HG03378 (cell line): ENCODE results near the gene PSAPL1.

Experiments
- ATAC-seq: cut with Tn5 transposase; IDR thresholded peaks from one replicate; pipeline ENCODE4 v1.9.1; 2021; ENCODE audit warnings: mild to moderate bottlenecking, moderate library complexity; ENCODE audit not compliant: unreplicated experiment

PSAPL1 gene, protein sequence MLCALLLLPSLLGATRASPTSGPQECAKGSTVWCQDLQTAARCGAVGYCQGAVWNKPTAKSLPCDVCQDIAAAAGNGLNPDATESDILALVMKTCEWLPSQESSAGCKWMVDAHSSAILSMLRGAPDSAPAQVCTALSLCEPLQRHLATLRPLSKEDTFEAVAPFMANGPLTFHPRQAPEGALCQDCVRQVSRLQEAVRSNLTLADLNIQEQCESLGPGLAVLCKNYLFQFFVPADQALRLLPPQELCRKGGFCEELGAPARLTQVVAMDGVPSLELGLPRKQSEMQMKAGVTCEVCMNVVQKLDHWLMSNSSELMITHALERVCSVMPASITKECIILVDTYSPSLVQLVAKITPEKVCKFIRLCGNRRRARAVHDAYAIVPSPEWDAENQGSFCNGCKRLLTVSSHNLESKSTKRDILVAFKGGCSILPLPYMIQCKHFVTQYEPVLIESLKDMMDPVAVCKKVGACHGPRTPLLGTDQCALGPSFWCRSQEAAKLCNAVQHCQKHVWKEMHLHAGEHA

DNA sequence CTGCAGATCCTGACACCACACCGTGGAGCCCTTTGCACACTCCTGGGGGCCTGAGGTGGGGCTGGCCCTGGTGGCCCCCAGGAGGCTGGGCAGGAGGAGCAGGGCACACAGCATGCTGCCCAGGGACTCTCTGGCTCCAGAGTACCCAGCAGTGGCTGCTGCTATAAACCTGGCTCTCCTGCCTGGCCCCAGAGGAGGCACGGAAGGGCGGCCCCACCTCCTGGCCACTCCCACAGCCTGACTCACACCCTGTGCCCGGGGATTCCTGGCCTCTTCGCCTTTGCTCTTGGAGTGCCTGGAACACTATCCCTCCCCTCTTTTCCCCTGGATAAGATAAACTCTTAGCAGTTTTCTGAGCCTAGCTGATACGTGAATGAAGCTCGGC is at the start of gene PSAPL1:
PSAPL1 (minus strand) TSS at position 165 of the 385 bp plus-strand sequence; CDS start at position 114, 51 bp downstream.
- ATAC-seq = no peak

DNA sequence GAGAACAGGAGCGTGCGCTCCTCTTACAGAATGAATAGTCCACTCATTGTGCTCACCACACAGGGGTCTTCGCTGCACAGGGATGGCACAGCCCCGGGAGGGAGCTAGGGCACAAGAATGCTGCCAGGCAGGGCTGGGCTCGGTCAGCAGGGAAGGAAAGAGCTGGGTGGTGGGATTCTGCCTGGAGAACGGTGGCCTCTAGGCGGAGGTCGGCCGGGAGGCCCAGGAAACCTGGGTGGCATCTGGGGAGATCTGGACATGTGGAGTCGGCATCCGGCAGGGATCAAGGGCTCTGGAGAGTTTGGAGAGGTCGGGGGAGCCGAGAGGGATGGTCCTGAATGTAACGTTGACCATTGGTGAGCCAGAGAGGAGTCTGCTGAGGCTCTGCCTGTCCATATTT is 46.5 kb upstream of the PSAPL1 start:
- no peak for ATAC-seq

DNA sequence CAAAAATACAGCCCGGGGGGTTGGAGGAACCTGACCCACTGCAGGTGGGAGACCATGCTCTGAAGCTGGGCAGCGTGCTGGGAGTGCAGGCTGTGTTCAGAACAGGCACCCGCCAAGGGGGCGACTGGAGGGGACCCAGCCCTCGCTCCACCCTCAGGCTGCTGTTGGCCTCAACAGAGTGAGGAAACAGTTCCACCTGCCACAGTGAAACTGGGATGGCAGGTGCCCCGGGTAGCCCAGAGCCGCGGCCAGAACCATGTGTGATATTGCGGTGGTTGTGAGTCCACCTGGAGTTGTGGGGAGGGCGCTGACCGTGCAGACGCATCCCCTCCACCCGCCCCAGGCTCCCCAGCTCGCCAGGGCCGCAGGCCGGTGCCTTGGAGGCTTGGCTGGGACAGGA is 45.7 kb upstream of the PSAPL1 start:
- ATAC-seq = no peak

DNA sequence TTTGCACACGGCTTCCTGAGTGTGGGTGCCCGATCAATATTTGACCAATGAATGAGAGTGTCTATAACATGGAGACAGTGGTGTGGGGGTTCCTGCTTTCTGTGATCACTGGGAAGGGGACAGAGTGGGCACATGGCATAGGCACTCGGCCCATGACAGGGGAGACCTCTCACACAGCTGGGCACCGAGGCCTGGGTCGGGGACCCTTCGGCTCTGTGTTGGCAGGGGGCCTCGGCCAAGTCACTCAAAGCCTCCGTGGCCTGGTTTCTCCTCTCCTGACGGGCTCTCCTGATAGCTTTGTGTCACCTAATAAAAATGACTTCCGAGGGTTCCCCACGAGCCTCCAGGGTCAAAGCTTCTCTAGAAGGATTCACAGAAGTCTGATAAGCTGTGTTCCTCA is 43.9 kb upstream of the PSAPL1 start:
- no peak for ATAC-seq

DNA sequence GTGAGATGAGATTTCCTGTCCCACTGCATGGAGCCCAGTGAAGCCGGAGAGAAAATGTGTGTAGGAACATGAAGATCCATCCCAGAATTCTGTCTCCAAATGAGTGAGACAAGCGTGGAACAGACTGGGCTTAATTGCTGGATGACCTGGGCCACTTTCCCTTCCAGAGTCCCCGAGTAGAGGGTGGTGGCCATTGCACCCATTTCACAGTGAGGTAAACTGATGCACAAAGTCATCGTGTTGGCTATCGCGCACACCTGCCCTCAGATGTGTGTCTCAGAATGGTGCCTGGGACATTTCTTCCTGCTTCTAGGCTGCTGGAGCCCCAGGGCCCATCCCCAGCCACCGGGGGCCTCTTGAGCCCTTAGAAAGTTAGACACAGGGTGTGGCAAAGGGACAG is 43.0 kb upstream of the PSAPL1 start:
- ATAC-seq = no peak

DNA sequence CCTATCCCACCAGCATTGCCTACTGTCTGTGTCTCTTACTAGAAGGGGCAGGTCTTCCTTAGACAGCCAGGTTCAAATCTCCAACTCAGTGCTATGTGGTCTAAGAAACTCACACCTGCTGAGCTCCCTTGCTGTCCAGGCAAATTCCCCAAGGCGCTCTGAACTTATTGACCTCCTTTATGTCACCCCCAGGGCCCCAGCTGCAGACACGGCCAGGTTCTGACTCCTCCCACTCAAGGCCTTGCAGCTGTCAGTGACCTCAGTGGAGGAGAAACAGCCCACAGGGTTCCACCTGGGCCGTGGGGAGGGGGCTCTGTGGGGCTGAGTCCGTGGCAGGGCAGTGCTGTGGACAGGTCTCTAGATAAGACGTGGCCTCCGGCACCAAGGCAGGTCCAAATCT is 42.1 kb upstream of the PSAPL1 start:
- no peak for ATAC-seq

DNA sequence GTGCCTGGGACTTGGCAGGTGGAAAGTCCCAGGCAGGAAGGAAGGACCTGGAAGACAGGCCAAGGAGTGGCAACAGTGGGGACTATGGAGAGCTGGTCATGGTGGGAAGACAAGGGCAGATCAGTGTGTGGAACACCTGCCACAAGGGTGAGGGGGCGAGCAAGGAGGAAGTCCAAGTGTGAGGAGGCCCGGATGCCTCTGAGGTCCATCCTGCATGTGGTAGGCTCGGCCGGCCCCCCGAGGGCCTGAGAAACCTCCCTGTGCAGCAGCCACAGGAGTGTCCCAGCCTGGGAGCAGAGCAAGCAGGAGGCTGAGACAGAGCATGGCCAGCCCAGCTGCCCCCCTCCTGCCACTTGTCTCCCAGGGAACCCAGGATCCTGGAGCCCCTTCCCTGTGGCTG is 40.5 kb upstream of the PSAPL1 start:
- no peak for ATAC-seq

DNA sequence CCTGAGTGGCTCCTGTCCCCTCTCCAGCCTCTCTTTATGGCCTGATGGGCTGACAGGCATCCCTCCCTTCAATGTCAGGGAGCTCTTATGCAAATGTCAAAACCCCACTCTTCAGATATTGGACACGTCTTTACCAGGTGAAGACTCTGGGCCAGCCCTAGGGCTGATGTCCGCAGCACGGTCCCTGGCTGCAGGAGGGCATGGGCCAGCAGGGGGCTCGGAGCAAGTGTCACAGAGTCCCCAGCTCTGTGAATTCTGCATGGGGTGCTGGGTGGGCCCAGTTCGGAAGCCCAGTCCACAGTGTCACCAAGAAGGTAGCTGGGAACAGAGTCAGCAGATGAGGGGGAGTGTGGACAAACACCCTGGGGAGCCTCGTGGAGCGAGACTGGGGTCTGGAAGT is 39.6 kb upstream of the PSAPL1 start:
- no peak for ATAC-seq

DNA sequence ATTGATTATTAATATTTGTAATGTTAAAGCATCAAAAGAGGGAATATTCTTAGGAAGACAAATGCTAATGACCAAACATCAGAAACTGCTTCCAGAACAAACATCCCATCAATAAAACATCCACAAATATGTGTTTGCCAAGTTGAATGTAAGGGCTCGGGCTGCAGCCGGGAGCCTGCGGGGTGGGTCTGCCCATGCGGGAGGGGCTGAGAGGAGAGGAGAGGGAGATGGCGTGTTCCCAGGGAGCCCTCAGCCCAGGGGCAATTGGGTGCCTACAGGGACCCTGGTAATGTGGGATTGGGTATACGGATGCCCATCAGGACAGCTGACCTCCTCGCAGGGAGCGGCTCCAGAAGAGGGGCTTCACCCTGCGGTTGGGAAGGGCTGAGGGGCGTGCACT is 38.4 kb upstream of the PSAPL1 start:
- no peak for ATAC-seq

DNA sequence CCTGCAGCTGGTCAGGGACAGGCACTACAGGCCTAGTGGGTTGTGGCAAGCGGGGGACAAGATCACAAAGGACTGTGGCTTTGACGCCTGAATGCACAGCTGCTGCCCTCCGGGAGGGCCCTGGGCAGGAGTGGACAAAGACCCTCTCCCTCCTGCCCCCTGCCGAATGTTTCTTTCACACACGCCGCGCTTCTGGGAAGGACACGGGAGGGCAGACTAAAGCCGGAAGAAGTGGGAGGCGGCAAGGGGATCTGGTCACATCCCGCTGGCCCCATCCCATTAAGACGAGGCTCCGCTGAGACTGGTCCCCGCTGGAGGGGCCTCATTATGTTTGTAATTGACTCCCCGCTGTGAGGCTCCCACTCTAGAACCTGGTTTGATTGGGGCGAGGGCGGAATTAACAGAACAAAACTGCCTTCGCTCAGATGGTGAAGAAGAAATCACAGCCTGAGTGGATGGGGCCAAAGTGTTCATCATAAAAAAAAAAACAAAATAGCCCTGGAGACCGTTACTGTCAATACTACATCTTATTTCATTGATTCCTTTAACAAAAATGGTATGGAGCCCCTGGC is 37.8 kb upstream of the PSAPL1 start:
- no peak for ATAC-seq

DNA sequence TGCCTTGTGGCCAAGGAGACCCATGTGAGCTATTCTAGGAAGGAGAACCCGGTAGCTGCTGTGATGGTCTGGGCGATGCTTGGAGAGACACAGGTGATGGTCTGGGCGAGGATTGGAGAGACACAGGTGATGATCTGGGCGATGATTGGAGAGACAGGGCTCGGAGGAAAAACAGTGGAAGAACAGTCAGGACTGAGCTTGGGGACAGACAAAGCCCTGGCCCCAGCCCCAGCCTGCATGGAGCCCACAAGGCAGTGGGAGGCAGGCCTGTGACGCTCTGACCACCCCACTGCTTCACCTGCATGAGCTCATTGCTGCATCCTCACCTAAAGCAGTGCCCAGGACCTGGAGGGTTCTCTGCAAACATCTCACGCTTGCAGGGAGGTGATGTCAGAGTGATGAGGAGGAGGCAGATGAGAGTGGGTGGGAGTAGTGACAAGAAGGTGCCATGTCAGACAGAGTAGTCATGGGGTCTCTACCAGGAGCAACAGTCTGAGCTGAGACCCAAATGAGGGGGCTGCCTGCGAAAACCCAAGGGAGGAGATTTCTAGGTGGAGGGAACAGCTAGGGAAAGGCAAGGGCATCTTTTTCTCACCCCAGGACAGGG is 35.9 kb upstream of the PSAPL1 start:
- no peak for ATAC-seq

DNA sequence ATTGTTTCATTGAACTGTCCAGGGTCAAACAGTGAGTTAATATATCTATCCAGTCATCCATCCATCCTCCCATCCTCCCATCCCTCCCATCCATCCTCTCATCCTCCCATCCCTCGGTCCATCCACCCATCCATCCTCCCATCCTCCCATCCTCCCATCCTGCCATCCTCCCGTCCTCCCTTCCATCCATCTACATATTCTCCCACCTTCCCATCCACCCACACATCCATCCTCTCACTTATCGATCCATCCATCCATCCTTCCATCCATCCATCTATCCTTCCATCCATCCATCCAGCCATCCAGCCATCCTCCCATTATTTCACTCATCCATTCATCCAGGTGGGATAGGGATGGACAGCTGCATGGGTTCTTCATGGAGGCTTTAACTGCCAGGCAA is 35.4 kb upstream of the PSAPL1 start:
- no peak for ATAC-seq

DNA sequence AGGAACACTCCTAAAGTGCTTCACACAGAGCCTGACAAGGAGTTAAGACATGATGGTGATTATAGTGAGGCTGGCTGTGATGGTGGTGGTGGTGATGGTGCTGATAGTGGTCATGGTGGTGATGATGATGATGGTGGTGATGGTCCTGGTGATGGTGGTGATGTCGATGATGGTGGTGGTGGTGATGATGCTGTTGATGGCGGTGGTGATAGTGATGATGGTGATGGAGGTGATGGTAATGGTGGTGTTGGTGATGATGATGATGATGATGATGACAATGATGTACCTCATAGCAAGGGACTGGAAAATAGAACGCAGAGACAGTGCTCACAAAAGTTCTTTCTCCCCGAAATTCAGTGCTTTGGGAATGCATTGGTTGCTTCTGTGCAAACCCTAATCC is 34.3 kb upstream of the PSAPL1 start:
- no peak for ATAC-seq

DNA sequence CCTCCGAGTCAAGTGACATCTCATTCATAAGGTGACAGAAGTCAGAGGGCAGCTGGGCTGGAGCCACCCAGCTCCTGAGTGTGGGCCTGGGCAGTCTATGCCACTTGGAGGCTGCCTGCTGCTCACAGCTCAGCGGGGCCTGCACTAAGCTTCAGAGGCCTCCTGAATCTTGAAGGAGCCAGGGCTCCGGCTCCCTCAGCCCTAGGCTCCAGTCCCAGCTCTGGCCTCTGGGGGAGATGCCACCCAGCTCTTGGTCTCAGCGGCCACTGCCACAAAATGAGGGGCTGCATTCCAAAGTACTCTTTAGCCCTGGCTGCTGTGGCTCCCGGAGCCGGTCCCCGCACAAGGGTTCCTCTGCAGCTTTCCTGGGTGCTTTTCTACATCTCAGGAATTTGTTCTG is 32.7 kb upstream of the PSAPL1 start:
- ATAC-seq = no peak

DNA sequence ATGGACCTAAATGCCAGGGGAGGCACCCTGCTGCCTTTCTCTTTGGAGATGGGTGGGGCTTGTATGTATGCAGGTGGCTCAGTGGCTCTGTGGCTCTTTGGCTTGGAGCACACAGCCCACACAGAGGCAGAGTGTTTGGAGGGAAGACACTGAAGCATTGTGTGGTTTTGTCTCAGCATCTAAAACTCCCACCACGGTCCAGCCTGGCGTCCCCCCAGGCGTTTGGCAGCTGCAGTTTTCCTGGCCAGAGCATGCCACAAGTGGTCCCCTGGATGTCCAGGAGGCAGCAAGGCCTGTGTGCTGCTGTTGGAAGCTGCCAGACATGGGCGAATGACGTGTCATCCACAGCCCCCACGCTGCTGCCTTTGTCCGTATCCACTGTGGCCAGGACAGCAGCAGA is 32.2 kb upstream of the PSAPL1 start:
- no peak for ATAC-seq

DNA sequence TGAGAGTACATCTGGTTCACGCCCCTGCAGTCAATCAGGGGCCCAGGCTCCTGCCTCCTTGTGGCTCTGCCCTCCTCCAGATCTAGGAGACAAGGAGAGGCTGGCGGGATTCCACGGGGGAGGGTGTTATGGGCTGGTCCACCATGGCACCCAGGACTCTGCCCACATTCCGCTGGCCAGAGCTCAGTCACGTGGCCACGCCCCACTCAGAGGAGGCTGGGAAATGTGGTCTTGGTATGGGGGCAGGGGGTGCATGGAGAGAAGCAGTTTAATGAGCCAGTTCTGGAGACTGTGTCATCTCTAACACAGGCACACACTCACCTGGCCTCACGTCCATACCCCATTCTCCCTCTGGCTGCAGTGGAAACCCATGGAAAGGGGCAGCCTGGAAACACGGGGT is 31.5 kb upstream of the PSAPL1 start:
- ATAC-seq = no peak

DNA sequence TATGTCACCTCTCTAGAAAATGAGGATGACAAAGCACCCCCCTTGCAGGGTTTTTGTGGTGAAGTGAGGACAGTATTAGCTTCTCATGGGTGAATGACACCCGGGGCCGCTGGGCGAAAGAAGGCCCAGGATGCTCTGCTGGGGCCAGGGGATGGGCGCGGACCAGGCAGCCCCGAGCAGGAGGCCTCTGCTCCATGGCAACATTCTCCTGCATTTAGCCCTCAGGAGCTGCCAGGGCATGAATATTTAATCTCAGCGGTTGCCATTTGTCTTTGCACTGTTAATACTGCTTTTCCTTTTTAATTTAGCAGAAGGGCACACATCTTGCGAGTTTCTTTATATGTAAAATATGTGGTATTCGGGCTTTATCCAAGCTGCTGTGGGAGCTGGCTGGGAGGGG is 30.3 kb upstream of the PSAPL1 start:
- no peak for ATAC-seq

DNA sequence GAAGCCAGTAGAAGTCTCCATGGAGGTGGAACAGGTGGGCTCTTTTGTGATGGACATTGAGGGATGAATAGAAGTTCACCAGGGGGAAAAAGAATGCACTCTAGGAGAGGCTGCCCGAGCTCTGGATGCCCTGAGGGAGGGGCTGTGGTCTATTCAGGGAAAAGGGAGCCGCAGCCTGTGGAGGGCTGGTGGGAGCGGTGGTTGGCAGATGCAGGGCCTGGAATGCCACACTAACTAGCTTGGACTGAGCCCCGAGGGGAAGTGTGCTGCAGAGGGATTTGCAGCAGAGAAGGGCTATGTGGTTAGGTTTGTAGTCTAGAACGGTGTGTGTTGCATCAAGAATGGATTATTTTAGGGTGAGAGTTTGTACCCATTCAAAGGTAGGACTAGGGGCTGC is 29.5 kb upstream of the PSAPL1 start:
- no peak for ATAC-seq

DNA sequence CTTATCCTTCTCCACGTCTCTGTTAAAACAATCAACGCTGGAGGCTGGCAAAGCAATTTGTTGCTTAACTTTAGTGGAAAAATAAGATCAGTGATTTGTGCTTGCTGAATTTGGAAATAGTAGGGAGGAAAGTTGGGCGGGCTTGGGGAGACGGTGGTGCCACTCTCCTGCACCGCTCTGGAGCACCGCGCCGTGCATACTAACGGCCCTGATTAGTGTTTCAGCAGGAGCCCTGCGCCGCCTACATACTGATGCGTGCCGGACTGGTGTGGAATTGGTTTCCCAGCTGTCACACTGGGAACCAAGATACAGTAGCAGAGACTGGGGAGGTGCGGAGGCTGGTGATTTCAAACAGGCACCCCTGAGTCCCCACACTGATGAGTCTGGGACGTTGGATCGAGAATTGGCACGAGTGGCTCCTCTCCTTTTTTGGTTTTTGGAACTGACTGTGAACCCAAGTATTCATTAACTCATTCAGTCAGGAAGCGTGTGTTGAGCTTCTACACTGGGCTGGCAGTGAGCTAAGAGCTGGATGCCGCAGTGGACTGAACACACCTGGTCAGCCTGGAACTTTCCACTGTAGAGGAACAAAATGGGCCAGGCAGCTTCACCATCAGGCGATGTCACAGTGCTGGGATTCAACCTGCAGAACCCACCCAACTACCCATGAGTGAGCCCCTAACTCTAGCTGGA is 29.0 kb upstream of the PSAPL1 start:
- no peak for ATAC-seq

DNA sequence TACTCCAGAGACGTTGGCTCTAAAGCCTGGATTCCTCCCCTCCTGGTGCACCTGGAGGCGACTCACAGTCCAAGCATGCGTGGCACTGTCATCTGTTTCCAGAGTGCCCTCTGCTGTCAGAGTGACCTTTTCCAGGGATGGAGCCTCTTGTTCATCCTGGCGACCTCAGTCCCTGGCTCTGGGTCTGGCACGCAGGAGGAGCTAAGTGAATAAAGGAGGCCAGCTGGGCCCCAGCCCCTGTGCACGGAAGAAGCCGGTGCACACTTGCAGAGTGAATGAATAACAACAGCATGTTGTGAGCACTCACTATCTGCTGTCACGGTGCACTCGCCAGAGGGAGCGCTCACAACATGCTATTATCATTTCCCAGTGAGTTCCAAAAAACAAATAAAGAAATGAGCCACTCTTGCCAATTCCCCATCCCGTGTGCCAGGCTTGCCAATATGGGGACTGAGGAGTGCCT is 27.8 kb upstream of the PSAPL1 start:
- no peak for ATAC-seq

DNA sequence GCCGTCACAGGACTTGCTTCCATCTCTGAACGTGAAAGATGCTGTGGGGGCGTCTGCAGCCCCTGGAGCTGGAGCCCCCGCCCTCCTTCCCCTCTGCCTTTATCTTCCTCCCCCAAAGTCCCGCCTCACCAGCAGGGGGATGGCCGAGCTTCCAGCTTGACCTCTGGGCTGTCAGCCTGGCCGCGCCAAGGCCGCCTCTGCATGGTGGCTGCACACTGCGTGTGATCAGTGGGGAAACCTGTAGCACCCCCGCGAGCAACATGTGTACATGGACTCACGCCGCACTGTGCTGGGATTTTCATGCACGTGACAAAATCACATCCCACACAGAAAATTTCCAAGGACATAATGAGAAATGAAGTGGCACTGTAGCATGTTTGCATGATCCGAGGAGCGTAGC is 26.5 kb upstream of the PSAPL1 start:
- no peak for ATAC-seq

DNA sequence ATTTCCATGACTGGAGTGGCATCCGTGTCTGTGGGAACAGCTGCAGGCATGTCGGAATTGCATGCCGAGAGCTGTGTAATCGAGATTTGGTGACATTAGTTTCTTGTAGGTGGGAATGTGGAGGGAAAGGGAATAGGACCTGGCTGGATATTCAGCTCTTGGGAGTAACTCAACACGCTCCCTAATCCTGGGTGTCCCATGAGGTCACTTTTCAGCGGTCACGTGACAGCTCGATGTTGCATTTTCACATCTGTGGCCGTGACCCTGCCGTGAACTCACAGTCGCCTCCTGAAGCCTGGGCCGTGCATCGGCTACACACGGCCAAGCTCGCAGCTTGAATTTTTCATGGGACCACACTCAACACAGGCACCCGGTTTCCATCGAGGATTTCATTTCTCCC is 25.8 kb upstream of the PSAPL1 start:
- ATAC-seq = no peak
